Nephron progenitor cell (in vitro differentiated cells): ENCODE measurements around the gene PRDM16.
A peak's percentile ranks its signal among the peaks of the same experiment; 100 is the strongest.

Experiments
- DNase-seq: peaks from one replicate; pipeline ENCODE4 v3.0.0; 2021
- H3K27ac Mint-ChIP-seq: 2 replicates; pipeline ENCODE4 v1.8.0; 2021; ENCODE audit warnings: mild to moderate bottlenecking, moderate library complexity, mixed read lengths
- H3K27me3 Mint-ChIP-seq: 2 replicates; pipeline ENCODE4 v1.8.0; 2021; ENCODE audit warnings: mild to moderate bottlenecking, low read depth, mixed read lengths; ENCODE audit not compliant: poor library complexity
- H3K36me3 Mint-ChIP-seq: 2 replicates; pipeline ENCODE4 v1.8.0; 2021; ENCODE audit warnings: low read depth, mixed read lengths
- H3K4me1 Mint-ChIP-seq: 2 replicates; pipeline ENCODE4 v1.8.0; 2021; ENCODE audit warnings: mixed read lengths
- H3K4me3 Mint-ChIP-seq: 2 replicates; pipeline ENCODE4 v1.8.0; 2021; ENCODE audit warnings: mild to moderate bottlenecking, moderate library complexity, mixed read lengths
- H3K9me3 Mint-ChIP-seq: 2 replicates; pipeline ENCODE4 v1.8.0; 2021; ENCODE audit warnings: mild to moderate bottlenecking, moderate library complexity, mixed read lengths
- TF ChIP-seq, protein P1 (sequence below): fragments of 200-600 bp; sonication (generic); IDR thresholded peaks from 2 replicates; pipeline ENCODE4 v1.5.0; 2021; ENCODE audit warnings: antibody characterized with exemption

PRDM16 gene

GRCh38 chr1:3359351-3359750 lies 290.3 kb downstream of the PRDM16 start:
- Mint-ChIP-seq H3K27ac (peak overlapping the region; percentile 39), H3K36me3 (no peaks in the 10 kb centered on the region), H3K27me3 (peaks cover 77% of the 10 kb centered on the region), H3K9me3 (no peaks in the 10 kb centered on the region), H3K4me1 (peaks cover 70% of the 10 kb centered on the region), H3K4me3 (peak overlapping the region; percentile 55)
- DNase-seq = no peak
- TF ChIP-seq, protein P1, sequence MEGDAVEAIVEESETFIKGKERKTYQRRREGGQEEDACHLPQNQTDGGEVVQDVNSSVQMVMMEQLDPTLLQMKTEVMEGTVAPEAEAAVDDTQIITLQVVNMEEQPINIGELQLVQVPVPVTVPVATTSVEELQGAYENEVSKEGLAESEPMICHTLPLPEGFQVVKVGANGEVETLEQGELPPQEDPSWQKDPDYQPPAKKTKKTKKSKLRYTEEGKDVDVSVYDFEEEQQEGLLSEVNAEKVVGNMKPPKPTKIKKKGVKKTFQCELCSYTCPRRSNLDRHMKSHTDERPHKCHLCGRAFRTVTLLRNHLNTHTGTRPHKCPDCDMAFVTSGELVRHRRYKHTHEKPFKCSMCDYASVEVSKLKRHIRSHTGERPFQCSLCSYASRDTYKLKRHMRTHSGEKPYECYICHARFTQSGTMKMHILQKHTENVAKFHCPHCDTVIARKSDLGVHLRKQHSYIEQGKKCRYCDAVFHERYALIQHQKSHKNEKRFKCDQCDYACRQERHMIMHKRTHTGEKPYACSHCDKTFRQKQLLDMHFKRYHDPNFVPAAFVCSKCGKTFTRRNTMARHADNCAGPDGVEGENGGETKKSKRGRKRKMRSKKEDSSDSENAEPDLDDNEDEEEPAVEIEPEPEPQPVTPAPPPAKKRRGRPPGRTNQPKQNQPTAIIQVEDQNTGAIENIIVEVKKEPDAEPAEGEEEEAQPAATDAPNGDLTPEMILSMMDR = no peak

GRCh38 chr1:3359756-3360440 lies 290.9 kb downstream of the PRDM16 start:
- no peak for DNase-seq
- Mint-ChIP-seq H3K4me1 (peaks cover 69% of the 10 kb centered on the region), H3K36me3 (no peaks in the 10 kb centered on the region), H3K9me3 (no peaks in the 10 kb centered on the region), H3K4me3 (no peak overlapping the region), H3K27me3 (peaks cover 77% of the 10 kb centered on the region), H3K27ac (peak overlapping the region; percentile 39)
- TF ChIP-seq, protein P1 = no peak

GRCh38 chr1:3360646-3361257 lies 291.7 kb downstream of the PRDM16 start:
- Mint-ChIP-seq H3K9me3 (no peaks in the 10 kb centered on the region), H3K36me3 (no peaks in the 10 kb centered on the region), H3K27me3 (peaks cover 71% of the 10 kb centered on the region), H3K4me3 (no peak overlapping the region), H3K4me1 (peaks cover 68% of the 10 kb centered on the region), H3K27ac (no peak overlapping the region)
- no peak for DNase-seq
- TF ChIP-seq, protein P1 = no peak

- TF ChIP-seq, protein P1 = no peak
- Mint-ChIP-seq H3K4me3 (no peak overlapping the region), H3K9me3 (no peaks in the 10 kb centered on the region), H3K27me3 (peaks cover 72% of the 10 kb centered on the region), H3K4me1 (peaks cover 70% of the 10 kb centered on the region), H3K27ac (no peak overlapping the region), H3K36me3 (no peaks in the 10 kb centered on the region)
- DNase-seq = no peak
Observed at GRCh38 chr1:3363023-3363422, 294.0 kb downstream of the PRDM16 start.

DNA sequence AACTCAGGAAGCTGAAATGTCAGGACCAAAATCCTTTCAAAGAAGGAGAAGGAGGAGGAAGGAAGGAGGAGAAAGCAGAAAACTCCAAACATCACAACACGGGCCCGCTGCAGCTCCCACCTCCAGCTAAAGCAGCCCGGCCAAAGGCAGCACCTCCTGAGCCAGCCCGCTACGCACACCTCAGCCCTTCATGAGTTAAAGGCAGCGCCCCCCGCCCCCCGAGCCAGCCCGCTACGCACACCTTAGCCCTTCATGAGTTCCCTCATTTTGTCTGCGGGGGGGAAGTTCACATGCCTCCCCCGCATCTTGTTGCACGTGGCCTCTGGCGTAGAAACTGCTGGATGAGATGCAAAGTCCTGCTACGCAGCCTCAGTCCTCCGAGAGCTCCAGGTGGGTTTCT lies 294.8 kb downstream of the PRDM16 start:
- Mint-ChIP-seq H3K4me3 (no peak overlapping the region), H3K27ac (no peak overlapping the region), H3K4me1 (peaks cover 68% of the 10 kb centered on the region), H3K36me3 (no peaks in the 10 kb centered on the region), H3K27me3 (peaks cover 74% of the 10 kb centered on the region), H3K9me3 (no peaks in the 10 kb centered on the region)
- TF ChIP-seq, protein P1 = no peak
- DNase-seq = no peak

DNA sequence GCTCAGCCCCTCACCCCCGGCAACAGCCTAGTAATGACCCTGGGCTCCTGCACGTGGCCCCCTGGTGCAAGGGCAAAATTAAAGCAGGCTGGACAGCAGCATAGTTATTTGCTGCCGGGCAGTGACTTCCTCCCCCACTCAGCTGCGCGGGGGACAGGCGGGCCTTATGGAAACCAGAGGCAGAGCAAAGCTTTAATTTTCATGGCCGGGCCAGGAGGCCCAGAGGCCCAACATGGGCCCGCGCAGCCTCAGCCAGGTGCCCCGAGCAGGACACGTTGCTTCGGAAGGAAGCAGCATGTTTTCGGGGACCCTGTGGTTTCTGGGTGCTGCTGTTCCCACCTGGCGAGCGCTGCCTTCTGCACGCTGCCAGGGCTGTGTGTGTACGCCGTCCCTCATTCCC lies 295.5 kb downstream of the PRDM16 start:
- H3K9me3 Mint-ChIP-seq = no peaks in the 10 kb centered on the region
- no peak for DNase-seq
- no peaks in the 10 kb centered on the region for H3K36me3 Mint-ChIP-seq
- H3K4me3 Mint-ChIP-seq = no peak overlapping the region
- TF ChIP-seq, protein P1 = no peak
- H3K4me1 Mint-ChIP-seq = peaks cover 67% of the 10 kb centered on the region
- H3K27ac Mint-ChIP-seq = no peak overlapping the region
- peaks cover 74% of the 10 kb centered on the region for H3K27me3 Mint-ChIP-seq
